H4 (cell line): ENCODE data around the gene TRAPPC14. TPM values are rescaled to one million over a fixed set of nuclear protein-coding genes. Genes with fewer than 3 reads are reported as not detected.

Experiments
- DNase-seq: peaks from one replicate; pipeline ENCODE4 v3.0.0-alpha.2; 2015; ENCODE audit warnings: low spot score
- total RNA-seq: library from RNA; depleted of rRNA; stranded (reverse); fragments of >200 nt; shearing (Covaris generic); gene quantifications from 2 replicates; pipeline ENCODE4 v1.2.3, GENCODE V29; 2014

TRAPPC14 gene
- total RNA-seq, 1 experiment from 2014 or later, result 7.7 TPM

- DNase-seq, result no peak
These were observed 15.4 kb upstream of the TRAPPC14 start for GRCh38 chr7:100173806-100174495.

DNA sequence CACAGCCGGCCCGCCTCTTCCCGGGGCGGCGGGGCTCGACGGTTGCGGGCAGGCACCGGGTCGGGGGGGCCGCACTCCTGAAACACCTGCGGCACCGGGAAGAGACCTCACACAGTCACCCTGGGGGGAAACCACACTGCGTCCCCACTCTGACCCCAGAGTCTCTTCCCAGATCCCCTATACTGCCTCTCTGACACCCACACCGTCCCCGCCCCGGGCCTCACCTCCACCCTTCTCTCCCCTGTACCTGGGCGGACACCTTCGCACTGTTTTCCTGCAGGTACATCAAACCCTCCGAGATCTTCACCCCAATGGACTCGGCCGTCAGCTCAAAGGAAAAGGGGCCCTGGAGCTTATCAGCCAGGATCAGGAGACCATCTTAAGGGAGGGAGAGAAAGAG, 13.3 kb upstream of the TRAPPC14 start:
- DNase-seq, result no peak

DNA sequence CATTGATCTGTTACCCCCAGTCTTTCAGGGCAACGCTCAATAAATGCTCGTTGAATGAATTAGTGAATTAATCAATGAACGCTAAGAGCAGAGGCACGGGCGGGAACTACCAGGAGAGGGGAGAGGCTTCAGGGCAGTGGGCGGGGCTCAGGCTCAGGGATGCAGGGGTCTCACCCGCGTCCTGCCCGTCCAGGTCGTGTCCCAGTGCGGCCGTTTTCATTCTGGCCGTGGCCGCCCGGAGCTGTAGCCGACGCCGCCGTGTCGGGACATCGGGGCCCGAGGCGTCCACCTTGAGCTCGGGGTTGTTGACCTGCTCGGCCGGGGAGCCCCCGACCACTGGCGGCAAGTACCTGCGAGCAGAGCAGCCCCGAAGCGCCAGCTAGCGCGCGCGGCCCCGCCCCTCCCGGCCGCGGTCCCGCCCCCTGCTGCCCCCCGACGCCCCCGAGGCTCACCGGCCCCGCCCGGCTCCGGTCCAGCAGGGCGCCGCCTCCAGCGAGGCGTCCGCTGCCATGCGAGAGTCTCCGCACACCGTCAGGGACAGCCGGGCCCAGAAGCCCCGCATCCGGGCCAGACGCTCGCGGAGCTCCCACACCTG, 12.7 kb upstream of the TRAPPC14 start:
- no peak for DNase-seq

- no peak for DNase-seq
These were observed 11.8 kb upstream of the TRAPPC14 start for GRCh38 chr7:100170101-100170897.

- DNase-seq, result no peak
These were observed 10.8 kb upstream of the TRAPPC14 start for GRCh38 chr7:100169147-100169850.

DNA sequence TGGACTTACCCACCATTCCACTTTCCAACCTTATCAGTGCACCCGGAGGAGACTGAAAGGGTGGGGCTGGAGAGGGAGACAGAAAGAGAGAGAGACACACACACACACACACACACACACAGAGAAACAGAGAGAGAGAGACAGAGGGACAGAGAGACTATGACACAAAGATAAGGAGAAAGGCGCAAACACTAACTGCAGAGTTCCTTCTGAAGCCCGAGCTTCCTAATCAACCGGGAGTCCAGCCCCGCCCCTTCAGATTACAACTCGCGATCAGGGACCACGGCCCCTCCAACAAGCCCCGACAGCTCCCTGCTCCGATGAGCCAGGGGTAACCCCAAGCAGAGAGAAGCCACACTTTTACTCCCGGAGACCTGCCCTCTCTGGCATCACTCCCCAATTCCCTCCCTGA, 9.4 kb upstream of the TRAPPC14 start:
- DNase-seq, result no peak

GRCh38 chr7:100166970-100167911, 8.7 kb upstream of the TRAPPC14 start:
- no peak for DNase-seq

DNA sequence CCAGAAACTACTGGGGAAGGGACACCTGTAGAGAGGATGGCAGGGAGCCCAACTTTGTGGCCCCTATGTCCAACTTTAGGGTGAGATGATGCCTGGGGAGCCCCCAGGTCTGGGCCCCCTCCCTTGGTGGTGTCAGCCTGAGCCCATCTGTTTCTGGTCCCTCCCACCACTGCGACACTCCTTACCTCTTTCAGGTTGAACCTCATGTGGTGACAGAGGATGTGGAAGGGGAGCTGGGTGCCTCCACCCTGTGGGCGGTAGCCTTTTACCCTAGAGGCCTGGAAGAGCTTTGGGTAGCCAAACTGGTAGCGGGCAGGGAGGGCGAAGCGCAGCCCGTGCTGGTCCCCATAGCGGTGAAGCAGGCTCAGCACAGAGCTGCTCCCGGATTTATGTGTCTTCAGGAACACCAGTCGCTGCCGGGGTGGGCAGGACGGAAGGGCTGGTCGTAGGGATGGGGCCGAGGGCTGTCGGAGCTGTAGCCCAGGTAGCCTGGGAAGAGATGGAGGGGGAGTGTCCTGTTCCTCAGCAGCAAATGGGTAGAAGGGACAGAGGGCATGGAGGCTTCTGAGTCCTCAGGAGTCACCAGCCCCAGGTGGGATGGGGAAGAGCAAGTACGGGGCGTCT, 7.9 kb upstream of the TRAPPC14 start:
- DNase-seq, result no peak

GRCh38 chr7:100163871-100164270, 5.3 kb upstream of the TRAPPC14 start:
- no peak for DNase-seq

GRCh38 chr7:100163006-100163531, 4.5 kb upstream of the TRAPPC14 start:
- no peak for DNase-seq

GRCh38 chr7:100160067-100160466, 1.5 kb upstream of the TRAPPC14 start:
- DNase-seq, result no peak

GRCh38 chr7:100159099-100159623, 638 bp upstream of the TRAPPC14 start:
- no peak for DNase-seq

DNA sequence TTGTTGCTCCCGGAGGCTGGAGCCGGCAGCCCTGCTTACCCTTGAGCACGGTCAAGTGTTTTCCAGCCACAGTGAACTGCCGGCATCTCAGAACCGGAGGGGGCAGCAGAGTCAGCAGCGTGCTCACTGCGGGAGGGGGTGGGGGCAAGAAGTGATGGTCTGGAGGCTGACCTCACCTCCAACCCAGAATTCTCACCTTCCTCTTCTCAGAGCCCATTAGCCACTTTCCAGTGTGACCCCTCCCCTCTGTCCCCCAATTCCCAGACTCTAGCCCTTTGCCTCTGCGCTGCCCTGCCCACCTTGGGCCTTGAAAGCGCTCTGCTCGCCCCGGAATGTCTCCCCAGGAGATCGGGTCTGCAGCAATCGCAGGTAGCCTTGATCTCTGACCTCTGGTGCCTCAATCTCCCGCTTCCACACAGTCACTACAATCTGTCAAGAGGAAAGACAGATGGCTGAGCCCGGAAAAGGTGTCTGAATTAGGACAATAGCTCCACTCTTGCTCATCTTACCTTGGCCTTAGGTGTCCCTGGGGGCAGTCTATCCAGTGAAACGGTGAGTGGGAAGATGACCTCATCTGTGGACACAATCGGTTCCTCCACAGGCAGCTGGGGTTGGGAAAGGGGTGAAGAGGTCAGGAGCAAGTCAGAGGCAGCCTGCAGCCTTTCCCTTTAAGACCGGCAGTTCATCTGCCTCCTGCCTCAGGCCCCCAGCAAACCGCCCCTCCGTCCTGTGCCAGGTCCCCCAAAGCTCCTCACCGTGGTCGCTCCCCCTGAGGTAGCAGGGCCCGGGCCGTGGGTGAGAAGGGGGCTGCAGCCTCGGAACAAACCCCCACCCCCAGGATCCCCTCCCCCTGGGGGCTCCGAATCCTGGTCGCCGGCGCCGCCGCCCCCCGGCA, 942 bp downstream of the TRAPPC14 start:
- peak; percentile 29 for DNase-seq

GRCh38 chr7:100157069-100157333, 1.5 kb downstream of the TRAPPC14 start:
- no peak for DNase-seq

DNA sequence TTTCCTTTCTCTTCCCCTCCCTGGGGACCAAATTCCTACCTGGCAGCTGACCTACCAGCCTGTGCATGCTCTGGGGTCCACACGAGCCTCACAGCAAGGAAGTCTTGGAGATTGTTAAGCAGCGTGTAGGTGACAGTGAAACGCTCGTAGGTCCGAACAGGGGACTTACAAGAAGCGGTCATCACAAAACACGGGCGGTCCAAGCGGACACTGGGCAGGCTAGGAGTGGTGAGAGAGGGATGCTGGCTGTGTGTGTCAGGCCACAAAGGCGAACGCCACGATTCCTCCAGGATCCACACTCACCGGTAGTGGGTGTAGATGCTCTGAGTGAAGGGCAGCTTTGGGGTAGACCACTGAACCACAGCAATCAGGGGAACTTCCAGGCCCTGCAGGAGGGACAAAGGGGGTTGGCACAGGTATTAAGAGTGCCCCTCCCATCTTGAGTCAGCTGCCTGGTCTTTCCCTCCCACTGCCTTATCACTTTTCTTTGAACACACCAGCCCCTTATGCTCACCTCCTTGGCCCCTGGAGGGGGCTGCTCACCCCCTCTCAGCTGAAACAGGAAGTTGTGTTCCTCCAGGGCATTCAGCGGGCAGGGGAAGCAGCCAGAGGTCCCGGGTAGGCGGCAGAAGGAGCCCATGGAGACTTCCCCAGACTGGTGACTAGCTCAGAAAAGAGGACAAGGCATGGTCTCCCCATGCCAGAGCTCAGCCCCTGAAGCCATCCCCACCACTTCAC, 2.0 kb downstream of the TRAPPC14 start:
- DNase-seq, result no peak

DNA sequence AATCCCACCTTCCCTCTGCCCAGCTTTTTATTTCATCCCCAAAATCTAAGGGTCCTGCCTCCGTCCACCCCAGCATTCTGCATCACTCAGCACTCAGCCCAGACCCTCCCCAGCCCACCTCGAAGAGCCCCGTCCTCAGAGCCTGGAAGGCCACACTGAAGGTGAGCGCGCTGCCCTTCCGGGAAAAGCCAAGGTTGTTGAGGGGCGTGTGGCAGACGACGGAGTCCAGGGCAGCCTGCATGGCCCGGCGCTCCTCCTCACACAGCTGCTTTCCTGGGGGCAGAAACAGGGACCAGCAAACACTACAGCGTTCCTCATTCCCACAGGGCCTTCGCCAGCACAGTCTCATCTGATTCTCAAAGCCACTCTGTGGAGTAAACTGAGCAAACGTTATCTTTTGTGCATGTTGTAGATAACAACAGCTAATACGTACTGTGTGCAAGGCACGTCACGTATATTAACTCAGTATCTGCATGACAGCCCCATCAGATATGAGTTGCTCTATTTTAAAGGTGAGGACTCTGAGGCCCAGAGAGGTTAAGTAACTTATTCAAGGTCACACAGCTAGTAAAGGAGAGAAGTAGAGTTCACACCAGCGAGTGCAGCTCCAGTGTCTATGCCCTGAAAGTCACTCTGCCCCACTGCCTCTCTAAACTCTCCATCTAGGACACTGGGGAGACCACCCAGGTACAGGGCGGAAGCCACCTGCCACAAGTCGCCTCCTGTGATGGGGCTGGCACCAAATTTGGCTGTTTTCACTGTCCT, 2.8 kb downstream of the TRAPPC14 start:
- DNase-seq, result no peak

- DNase-seq, result no peak
These were observed 3.7 kb downstream of the TRAPPC14 start for GRCh38 chr7:100154651-100155491.
